ENCODE measurements around the gene PIAS4.

GRCh38 chr19:4046946-4047683 is 39.6 kb downstream of the PIAS4 start:
- TF ChIP-seq ZC3H10 (CRISPR knock-in tag; IDR thresholded peaks at IDR 0.05) (no peak), ZFP3 (CRISPR knock-in tag; IDR thresholded peaks at IDR 0.05) (no peak), ZNF70 (CRISPR knock-in tag; IDR thresholded peaks at IDR 0.05) (no peak), ISL1 (CRISPR knock-in tag; IDR thresholded peaks at IDR 0.05) (no peak), ZNF565 (CRISPR knock-in tag; conservative IDR thresholded peaks at IDR 0.05; ENCODE audit: low read depth) (no peak)
